Upper lobe of left lung (tissue), 4 donors: ENCODE data around the gene TSNAX.

Experiments
- POLR2A ChIP-seq, 4 donors: fragments of 450-650 bp; IDR thresholded peaks; one replicate each; pipeline ENCODE4 v1.5.1; 2016 to 2017; ENCODE audit warnings: antibody characterized with exemption in 4 of 4, mild to moderate bottlenecking in 2 of 4
- TF ChIP-seq, protein P1 (sequence below), 6 experiments: fragments of 450-650 bp in 4 of 6; fragments of 200-600 bp in 2 of 6; sonication (generic) in 2 of 6; IDR thresholded peaks; one replicate each; pipeline ENCODE4 v1.5.1; 2016 to 2019; ENCODE audit warnings: antibody characterized with exemption in 6 of 6

DNA sequence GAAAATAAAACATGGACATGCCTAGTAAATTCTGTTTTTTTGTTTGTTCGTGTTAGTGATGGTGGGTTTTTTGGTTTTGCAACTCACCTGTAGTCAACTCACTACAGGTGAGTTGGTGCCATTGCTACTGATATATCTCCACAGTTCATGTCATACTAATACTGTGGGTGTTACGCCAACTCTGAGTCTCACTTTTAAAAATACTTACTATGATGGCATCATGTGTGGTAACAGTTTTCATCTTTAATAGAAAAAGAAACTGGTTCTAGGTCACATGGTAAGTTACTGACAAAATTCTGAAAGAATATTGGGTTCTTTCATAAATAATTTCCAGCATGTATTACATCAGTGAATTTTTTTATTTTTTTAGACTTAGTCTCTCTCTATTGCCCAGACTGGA lies 38.0 kb downstream of the TSNAX start:
- no peak for TF ChIP-seq POLR2A (IDR thresholded peaks at IDR 0.05)
- TF ChIP-seq, protein P1, sequence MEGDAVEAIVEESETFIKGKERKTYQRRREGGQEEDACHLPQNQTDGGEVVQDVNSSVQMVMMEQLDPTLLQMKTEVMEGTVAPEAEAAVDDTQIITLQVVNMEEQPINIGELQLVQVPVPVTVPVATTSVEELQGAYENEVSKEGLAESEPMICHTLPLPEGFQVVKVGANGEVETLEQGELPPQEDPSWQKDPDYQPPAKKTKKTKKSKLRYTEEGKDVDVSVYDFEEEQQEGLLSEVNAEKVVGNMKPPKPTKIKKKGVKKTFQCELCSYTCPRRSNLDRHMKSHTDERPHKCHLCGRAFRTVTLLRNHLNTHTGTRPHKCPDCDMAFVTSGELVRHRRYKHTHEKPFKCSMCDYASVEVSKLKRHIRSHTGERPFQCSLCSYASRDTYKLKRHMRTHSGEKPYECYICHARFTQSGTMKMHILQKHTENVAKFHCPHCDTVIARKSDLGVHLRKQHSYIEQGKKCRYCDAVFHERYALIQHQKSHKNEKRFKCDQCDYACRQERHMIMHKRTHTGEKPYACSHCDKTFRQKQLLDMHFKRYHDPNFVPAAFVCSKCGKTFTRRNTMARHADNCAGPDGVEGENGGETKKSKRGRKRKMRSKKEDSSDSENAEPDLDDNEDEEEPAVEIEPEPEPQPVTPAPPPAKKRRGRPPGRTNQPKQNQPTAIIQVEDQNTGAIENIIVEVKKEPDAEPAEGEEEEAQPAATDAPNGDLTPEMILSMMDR (IDR thresholded peaks at IDR 0.05), result no peak
